Measurements from ENCODE around the gene SLC44A5. TPM values are rescaled to one million over a fixed set of nuclear protein-coding genes. Genes with fewer than 3 reads are reported as not detected.

The SLC44A5 gene
- total RNA-seq, 1 experiment from 2014 or later: 2.4 TPM

DNA sequence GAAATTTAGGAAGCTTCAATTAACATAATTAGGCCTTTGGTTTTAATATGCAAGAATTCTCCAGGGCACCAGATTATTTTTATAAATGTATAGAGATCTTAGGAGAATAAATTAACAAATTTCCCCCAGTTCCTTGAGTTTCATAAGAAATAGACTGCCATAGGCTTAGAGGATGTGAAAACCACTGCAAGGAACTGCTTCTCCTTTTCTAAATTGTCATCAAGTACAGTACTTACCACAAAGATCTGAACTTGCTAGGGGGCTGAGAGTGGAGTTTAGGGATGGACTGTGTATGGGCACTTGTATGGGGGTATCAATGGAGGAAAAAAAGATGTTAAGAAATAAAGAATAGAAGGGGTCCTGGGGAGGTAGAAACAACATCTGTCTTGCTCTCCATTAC, 445.6 kb downstream of the SLC44A5 start:
- Histone ChIP-seq H2BK12ac (ENCODE audit: insufficient read length, low read depth, low read length) (no peak overlapping the region), H3K9ac (ENCODE audit: extremely low read depth, insufficient read length, low read length) (no peak overlapping the region), H3K23ac (ENCODE audit: insufficient read length, low read depth, low read length) (no peak overlapping the region), H2BK120ac (ENCODE audit: low read depth, low read length, poor library complexity, severe bottlenecking) (no peak overlapping the region), H2AFZ (ENCODE audit: low read length) (no peak overlapping the region), H2AK5ac (ENCODE audit: insufficient read length, low read length) (no peak overlapping the region), H3K27me3 (ENCODE audit: insufficient read depth, low read length) (no peaks in the 10 kb centered on the region), H3K9me3 (ENCODE audit: control insufficient read depth, low read depth, low read length) (no peaks in the 10 kb centered on the region), H4K8ac (replicated peaks; ENCODE audit: insufficient read length, low read depth, low read length) (no peak overlapping the region), H2BK15ac (ENCODE audit: low read depth, low read length) (no peak overlapping the region), H3K14ac (ENCODE audit: insufficient read depth, low read length) (no peak overlapping the region), H3K4me1 (ENCODE audit: insufficient read depth, low read length) (no peaks in the 10 kb centered on the region), H3T11ph (ENCODE audit: low read length) (no peak overlapping the region), H3K79me1 (ENCODE audit: insufficient read depth, low read depth, low read length, poor library complexity, severe bottlenecking) (no peaks in the 10 kb centered on the region), H4K5ac (ENCODE audit: insufficient read length, low read depth, low read length) (no peak overlapping the region), H3K27ac (ENCODE audit: insufficient read length, low read depth, low read length) (no peak overlapping the region), H2BK5ac (ENCODE audit: insufficient read length, low read length) (no peak overlapping the region), H3K23me2 (ENCODE audit: insufficient read length, low read depth, low read length, poor library complexity, severe bottlenecking) (no peaks in the 10 kb centered on the region), H3K18ac (ENCODE audit: insufficient read length, low read depth, low read length) (no peak overlapping the region), H4K20me1 (ENCODE audit: control insufficient read depth, insufficient read depth, insufficient read length) (no peaks in the 10 kb centered on the region), H3K4me2 (ENCODE audit: insufficient read depth, insufficient read length, low read length) (no peak overlapping the region), H3K79me2 (ENCODE audit: insufficient read depth, low read length) (no peaks in the 10 kb centered on the region), H3K56ac (ENCODE audit: insufficient read length, low read depth, low read length) (no peak overlapping the region), H4K91ac (ENCODE audit: insufficient read length, low read depth, low read length) (no peak overlapping the region), H2BK20ac (ENCODE audit: low read depth, low read length, poor library complexity, severe bottlenecking) (no peak overlapping the region), H3K4ac (ENCODE audit: low read depth, low read length) (no peak overlapping the region)
- Mint-ChIP-seq H3K36me3 (ENCODE audit: insufficient read depth in 1 of 3, low read depth in 3 of 3) (no peaks in the 10 kb centered on the region), H3K9me3 (no peaks in the 10 kb centered on the region), H3K4me1 (peaks cover 14 to 15% of the 10 kb centered on the region in 2 experiments), H3K27me3 (ENCODE audit: low read depth) (no peaks in the 10 kb centered on the region), H3K4me3 (no peak overlapping the region), H3K27ac (no peak overlapping the region)
- no peak for DNase-seq
- no peak for TF ChIP-seq CTCF (conservative IDR thresholded peaks at IDR 0.05)
